GM10266 (cell line): ENCODE results near the gene TLR1.
"Not testable (repeated sequence)": the region's sequence is repeated elsewhere in the genome, so short reads cannot be mapped to it uniquely, and the experiment has no call there.

Experiments used
- DNase-seq: peaks from one replicate; pipeline ENCODE4 v3.0.0; 2012; ENCODE audit errors: extremely low spot score
- TF ChIP-seq, protein P1 (sequence below): IDR thresholded peaks from 2 replicates; pipeline ENCODE4 v1.5.1; 2012; ENCODE audit warnings: mild to moderate bottlenecking, low read depth; ENCODE audit not compliant: control insufficient read depth, insufficient read depth; ENCODE audit errors: missing control alignments

Gene TLR1

DNA sequence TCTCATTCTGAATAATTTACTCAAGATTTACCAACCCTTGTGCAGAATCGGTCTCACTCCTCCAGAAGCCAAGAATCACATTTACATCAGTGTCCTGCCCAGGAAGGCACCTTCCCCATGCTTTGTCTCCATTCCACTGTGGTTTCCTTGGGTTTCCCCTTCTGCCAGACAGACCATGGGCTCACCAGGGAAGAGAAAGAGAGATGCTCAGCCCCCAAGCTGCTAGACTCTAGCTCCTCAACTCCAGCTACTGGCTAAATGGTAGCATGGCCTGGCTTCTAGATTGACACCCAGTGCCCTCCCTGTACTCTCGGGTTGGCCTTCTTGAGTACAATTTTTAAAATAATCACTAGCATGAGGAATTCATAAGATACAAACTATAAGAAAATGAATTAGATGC is 34.7 kb downstream of the TLR1 start:
- no peak for DNase-seq
- TF ChIP-seq, protein P1, sequence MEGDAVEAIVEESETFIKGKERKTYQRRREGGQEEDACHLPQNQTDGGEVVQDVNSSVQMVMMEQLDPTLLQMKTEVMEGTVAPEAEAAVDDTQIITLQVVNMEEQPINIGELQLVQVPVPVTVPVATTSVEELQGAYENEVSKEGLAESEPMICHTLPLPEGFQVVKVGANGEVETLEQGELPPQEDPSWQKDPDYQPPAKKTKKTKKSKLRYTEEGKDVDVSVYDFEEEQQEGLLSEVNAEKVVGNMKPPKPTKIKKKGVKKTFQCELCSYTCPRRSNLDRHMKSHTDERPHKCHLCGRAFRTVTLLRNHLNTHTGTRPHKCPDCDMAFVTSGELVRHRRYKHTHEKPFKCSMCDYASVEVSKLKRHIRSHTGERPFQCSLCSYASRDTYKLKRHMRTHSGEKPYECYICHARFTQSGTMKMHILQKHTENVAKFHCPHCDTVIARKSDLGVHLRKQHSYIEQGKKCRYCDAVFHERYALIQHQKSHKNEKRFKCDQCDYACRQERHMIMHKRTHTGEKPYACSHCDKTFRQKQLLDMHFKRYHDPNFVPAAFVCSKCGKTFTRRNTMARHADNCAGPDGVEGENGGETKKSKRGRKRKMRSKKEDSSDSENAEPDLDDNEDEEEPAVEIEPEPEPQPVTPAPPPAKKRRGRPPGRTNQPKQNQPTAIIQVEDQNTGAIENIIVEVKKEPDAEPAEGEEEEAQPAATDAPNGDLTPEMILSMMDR, result no peak

DNA sequence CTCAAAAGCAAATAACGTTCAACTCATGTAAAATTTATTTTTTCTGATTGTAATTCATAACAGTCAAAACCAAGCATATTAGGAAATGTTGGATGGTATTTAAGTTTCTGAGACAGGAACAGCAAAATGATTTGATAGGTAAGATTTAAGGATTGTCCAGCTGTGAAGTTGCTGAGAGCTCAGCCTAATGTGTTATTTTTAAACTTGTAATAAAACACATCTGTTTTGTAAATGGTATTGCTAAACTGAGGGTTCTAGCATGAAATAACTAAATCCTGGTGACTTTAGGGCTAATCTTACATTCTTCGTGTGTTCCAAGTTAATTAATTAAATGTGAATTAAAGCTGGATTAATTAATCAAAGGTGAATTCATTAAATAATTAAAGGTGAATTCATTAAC is 35.1 kb downstream of the TLR1 start:
- TF ChIP-seq, protein P1, result no peak

DNA sequence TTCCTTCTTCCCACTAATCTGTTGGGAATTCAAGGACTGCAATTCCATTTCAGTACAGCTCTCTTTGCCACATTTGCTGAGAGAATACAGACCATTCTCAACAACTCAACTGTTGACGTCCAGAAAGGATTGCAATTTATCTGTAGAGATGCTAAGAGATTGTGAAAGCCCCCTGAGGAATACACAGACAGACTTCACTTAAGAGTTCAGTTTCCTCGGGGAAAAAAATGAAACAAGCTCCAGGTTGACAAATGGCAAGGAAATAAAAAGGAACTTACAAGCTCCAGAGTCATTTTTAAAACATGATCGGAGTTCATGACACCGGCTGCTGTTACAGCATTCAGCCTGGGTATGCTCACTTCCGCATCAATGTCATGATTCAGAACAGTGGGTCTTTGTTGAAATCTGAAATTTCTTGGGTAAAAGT is 35.6 kb downstream of the TLR1 start:
- no peak for DNase-seq
- TF ChIP-seq, protein P1, result no peak

More for the DNA sequence above, 35.1 kb downstream of the TLR1 start:
- DNase-seq, result no peak

DNA sequence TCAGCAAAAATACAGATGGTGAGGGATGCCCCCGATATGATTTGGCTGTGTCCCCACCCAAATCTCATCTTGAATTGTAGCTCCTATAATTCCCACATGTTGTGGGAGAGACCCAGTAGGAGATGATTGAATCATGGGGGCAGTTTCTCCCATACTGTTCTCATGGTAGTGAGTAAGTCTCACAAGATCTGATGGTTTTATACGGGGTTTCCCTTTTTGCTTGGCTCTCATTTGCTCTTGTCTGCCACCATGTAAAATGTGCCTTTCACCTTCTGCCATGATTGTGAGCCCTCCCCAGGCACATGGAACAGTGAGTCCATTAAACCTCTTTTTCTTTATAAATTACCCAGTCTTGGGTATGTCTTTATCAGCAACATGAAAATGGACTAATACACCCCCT is 37.7 kb downstream of the TLR1 start:
- not testable (repeated sequence) for DNase-seq

- TF ChIP-seq, protein P1, result no peak
- no peak for DNase-seq
Observed at GRCh38 chr4:38765382-38765781, 39.2 kb downstream of the TLR1 start.

DNA sequence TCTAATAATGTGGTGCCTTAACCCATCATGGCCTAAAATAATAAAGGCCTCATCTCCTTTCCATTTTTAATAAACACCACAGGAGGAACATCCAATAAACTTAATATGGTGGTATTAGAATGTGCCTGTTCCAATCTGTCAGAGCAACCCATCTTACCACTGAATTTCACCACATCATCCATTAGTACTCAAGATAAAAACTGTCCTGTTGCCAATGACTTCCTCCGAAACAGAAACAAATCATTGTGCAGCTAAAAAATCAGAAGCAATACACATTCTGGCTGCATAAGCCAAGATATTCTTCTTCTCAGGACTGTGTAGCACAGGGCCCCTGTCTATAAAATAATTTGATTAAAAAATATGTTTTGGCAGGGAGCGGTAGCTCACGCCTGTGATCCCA is 40.3 kb downstream of the TLR1 start:
- DNase-seq, result no peak
- TF ChIP-seq, protein P1, result no peak

- no peak for DNase-seq
- TF ChIP-seq, protein P1, result no peak
Observed at GRCh38 chr4:38762560-38762959, 42.0 kb downstream of the TLR1 start.

DNA sequence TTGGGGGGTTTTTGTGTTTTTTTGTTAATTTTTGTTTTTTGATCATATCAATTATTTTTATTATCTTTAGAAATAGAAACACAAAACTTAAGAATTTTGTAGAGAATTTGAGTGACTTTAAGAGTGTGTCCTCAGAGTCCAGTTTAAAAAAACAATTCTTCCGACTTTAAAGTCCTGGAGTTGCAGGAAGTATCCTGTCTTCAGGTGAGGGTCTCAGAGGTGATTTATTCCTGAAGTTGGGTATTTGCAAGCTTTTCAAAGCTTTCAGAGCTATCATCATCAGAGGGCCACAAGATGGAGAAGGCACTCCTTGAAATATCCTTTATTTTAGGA is 44.8 kb downstream of the TLR1 start:
- DNase-seq, result no peak
- TF ChIP-seq, protein P1, result no peak
